CD14-positive monocyte (primary cell): ENCODE results near the gene CLDND1. TPM values are rescaled to one million over a fixed set of nuclear protein-coding genes. Genes with fewer than 3 reads are reported as not detected.

Experiments used
- DNase-seq, 3 donors: peaks; one replicate each; pipeline ENCODE4 v3.0.0-alpha.2; 2011 to 2022
- H2AFZ ChIP-seq: 2 replicates; pipeline ENCODE4 v1.6.0; 2012; ENCODE audit warnings: mild to moderate bottlenecking, low read depth, low read length, inconsistent platforms; ENCODE audit not compliant: insufficient read depth, poor library complexity, severe bottlenecking
- H3K27ac ChIP-seq, 2 donors: 1 replicate in 1 of 2; 2 replicates in 1 of 2; pipeline ENCODE4 v1.5.1; 2012 to 2013; ENCODE audit warnings: low read length in 2 of 2, control low read depth in 1 of 2, inconsistent platforms in 1 of 2, low read depth in 1 of 2, mild to moderate bottlenecking in 1 of 2
- H3K27me3 ChIP-seq, 2 donors: one replicate each; pipeline versions ENCODE4 v1.6.0 to v1.6.1; 2011 to 2013; ENCODE audit warnings: low read length in 2 of 2; ENCODE audit not compliant: control insufficient read depth in 2 of 2, insufficient read depth in 2 of 2
- H3K36me3 ChIP-seq, 2 donors: replicated peaks in 1 of 2; 1 replicate in 1 of 2; 2 replicates in 1 of 2; pipeline versions ENCODE4 v1.5.1 to v1.6.1; 2012 to 2013; ENCODE audit warnings: low read length in 2 of 2, control low read depth in 1 of 2, inconsistent platforms in 1 of 2, mild to moderate bottlenecking in 1 of 2; ENCODE audit not compliant: insufficient read depth in 2 of 2, control insufficient read depth in 1 of 2
- H3K4me1 ChIP-seq, 2 donors: 1 replicate in 1 of 2; 2 replicates in 1 of 2; pipeline versions ENCODE4 v1.5.1 to v1.6.1; 2012 to 2013; ENCODE audit warnings: low read length in 2 of 2, control low read depth in 1 of 2, inconsistent platforms in 1 of 2, mild to moderate bottlenecking in 1 of 2, moderate library complexity in 1 of 2; ENCODE audit not compliant: insufficient read depth in 2 of 2, control insufficient read depth in 1 of 2
- H3K4me2 ChIP-seq: replicated peaks from 2 replicates; pipeline ENCODE3; 2012; ENCODE audit warnings: low read length, moderate library complexity, mild to moderate bottlenecking; ENCODE audit not compliant: poor library complexity, severe bottlenecking; ENCODE audit errors: extremely low read depth
- H3K4me3 ChIP-seq, 3 experiments: fragments of 200-600 bp in 1 of 3; sonication (generic) in 1 of 3; replicated peaks in 1 of 3; 1 replicate in 2 of 3; 2 replicates in 1 of 3; pipeline ENCODE4 v1.5.1; 2011 to 2013; ENCODE audit warnings: low read length in 3 of 3, mild to moderate bottlenecking in 3 of 3, control low read depth in 2 of 3, low read depth in 2 of 3, inconsistent platforms in 1 of 3, moderate library complexity in 1 of 3
- H3K79me2 ChIP-seq: 2 replicates; pipeline ENCODE4 v1.6.0; 2012; ENCODE audit warnings: mild to moderate bottlenecking, control low read depth, inconsistent platforms, low read length, moderate library complexity; ENCODE audit not compliant: insufficient read depth
- H3K9ac ChIP-seq: 2 replicates; pipeline ENCODE4 v1.6.0; 2017; ENCODE audit warnings: low read length, mild to moderate bottlenecking; ENCODE audit not compliant: insufficient read depth, poor library complexity, severe bottlenecking
- H3K9me3 ChIP-seq, 2 donors: replicated peaks in 1 of 2; 1 replicate in 1 of 2; 2 replicates in 1 of 2; pipeline versions ENCODE4 v1.5.1 to v1.6.1; 2012 to 2013; ENCODE audit warnings: low read length in 2 of 2, control low read depth in 1 of 2; ENCODE audit not compliant: control insufficient read depth in 1 of 2, insufficient read depth in 1 of 2
- H4K20me1 ChIP-seq: 2 replicates; pipeline ENCODE4 v1.6.0; 2012; ENCODE audit warnings: mild to moderate bottlenecking, low read length, control low read depth, moderate library complexity; ENCODE audit not compliant: insufficient read depth
- H3K27ac Mint-ChIP-seq, 7 donors: one replicate each; pipeline ENCODE4 v1.8.0; 2020; ENCODE audit warnings: mild to moderate bottlenecking in 7 of 7, mixed read lengths in 7 of 7, moderate library complexity in 6 of 7, inconsistent platforms in 2 of 7
- H3K27me3 Mint-ChIP-seq, 3 donors: one replicate each; pipeline ENCODE4 v1.8.0; 2021 to 2022; ENCODE audit warnings: low read depth in 3 of 3, mild to moderate bottlenecking in 3 of 3, mixed read lengths in 3 of 3, moderate library complexity in 3 of 3, inconsistent platforms in 1 of 3
- H3K36me3 Mint-ChIP-seq, 2 donors: one replicate each; pipeline ENCODE4 v1.8.0; 2020; ENCODE audit warnings: mixed read lengths in 2 of 2, inconsistent platforms in 1 of 2, mild to moderate bottlenecking in 1 of 2
- H3K4me1 Mint-ChIP-seq: one replicate; pipeline ENCODE4 v1.8.0; 2020; ENCODE audit warnings: mild to moderate bottlenecking, mixed read lengths
- H3K4me3 Mint-ChIP-seq, 2 donors: one replicate each; pipeline ENCODE4 v1.8.0; 2020; ENCODE audit warnings: mild to moderate bottlenecking in 2 of 2, mixed read lengths in 2 of 2, moderate library complexity in 1 of 2
- H3K9me3 Mint-ChIP-seq, 7 donors: one replicate each; pipeline ENCODE4 v1.8.0; 2020 to 2022; ENCODE audit warnings: mixed read lengths in 7 of 7, mild to moderate bottlenecking in 6 of 7, moderate library complexity in 6 of 7, inconsistent platforms in 2 of 7
- CTCF ChIP-seq: fragments of 200-600 bp; IDR thresholded peaks from one replicate; pipeline ENCODE4 v1.8.0; 2022; ENCODE audit warnings: antibody characterized with exemption, mild to moderate bottlenecking
- WGBS: methylation state at CpG from one replicate; pipeline ENCODE4 v1.1.5; 2013; ENCODE audit warnings: missing lambda C conversion rate; ENCODE audit not compliant: insufficient coverage; 5-methylcytosine and 5-hydroxymethylcytosine counted together
- intact Hi-C, 2 donors: fragments of 100-400 bp; cut with micrococcal nuclease; formaldehyde crosslinking; loops; one replicate each; pipeline versions ENCODE4 v1.15.0 to v1.15.1; 2023
- polyA plus RNA-seq, 3 donors: library from polyadenylated mRNA; depleted of rRNA in 1 of 3; unstranded in 2 of 3; stranded (reverse) in 1 of 3; fragments of 300-500 nt in 2 of 3; fragments of >200 nt in 1 of 3; fragmentation: Illumina TruSeq in 2 of 3; gene quantifications; 1 replicate in 2 of 3; 2 replicates in 1 of 3; pipeline ENCODE4 v1.2.3, GENCODE V29; 2012 to 2021

Gene CLDND1
- polyA plus RNA-seq, 3 donors: 65.3 to 91.8 (median 76.0) TPM

- DNase-seq: peak; percentile 41 to 66 (median 51)
- H3K4me3 Mint-ChIP-seq: peak overlapping the region; percentile 75 to 97
- H2AFZ ChIP-seq: peak overlapping the region; percentile 78
- intact Hi-C loops: no loop called here
- peaks cover 32 to 34% of the 10 kb centered on the region in 2 donors for H3K36me3 Mint-ChIP-seq
- no peaks in the 10 kb centered on the region for H4K20me1 ChIP-seq
- no peaks in the 10 kb centered on the region for H3K27me3 ChIP-seq
- peaks cover 11 to 19% of the 10 kb centered on the region in 2 donors for H3K4me1 ChIP-seq
- peaks cover 28% of the 10 kb centered on the region for H3K4me1 Mint-ChIP-seq
- H3K27me3 Mint-ChIP-seq: peaks cover 0 to 2% (median 1%) of the 10 kb centered on the region in 3 donors
- WGBS: 0% methylated on average over 7 of the region's 16 CpGs
- no peaks in the 10 kb centered on the region for H3K9me3 Mint-ChIP-seq
- peaks cover 27 to 41% of the 10 kb centered on the region in 2 donors for H3K36me3 ChIP-seq
- H3K9me3 ChIP-seq: no peaks in the 10 kb centered on the region
- H3K4me3 ChIP-seq: peak overlapping the region; percentile 84 to 91 (median 85)
- H3K79me2 ChIP-seq: peaks cover 41% of the 10 kb centered on the region
- peak overlapping the region; percentile 72 to 97 (median 90) for H3K27ac Mint-ChIP-seq
- peak overlapping the region; percentile 70 to 96 for H3K27ac ChIP-seq
- peak overlapping the region; percentile 77 for H3K4me2 ChIP-seq
- no peak for TF ChIP-seq CTCF
- H3K9ac ChIP-seq: peak overlapping the region; percentile 91
Measured at GRCh38 chr3:98521897-98522543, 682 bp downstream of the CLDND1 start.

DNA sequence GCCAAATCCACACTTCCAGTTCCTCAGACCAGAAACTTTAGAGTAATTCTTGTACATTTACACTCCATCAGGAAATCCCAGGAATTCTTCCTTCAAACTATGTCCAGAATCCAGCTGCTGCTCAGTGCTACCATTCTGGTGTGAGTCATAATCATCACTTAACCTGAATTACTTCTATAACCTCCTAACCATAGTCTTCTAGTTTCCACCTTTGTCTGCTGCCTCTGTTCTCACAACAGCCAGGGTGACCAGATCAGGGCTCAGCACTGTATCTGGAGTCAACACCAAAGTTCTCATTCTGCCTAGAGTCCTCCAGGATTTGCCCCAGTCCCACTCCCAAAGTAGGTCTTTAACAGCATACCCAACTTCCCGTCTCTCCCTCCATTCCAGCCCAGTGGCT lies 3.4 kb downstream of the CLDND1 start:
- H3K4me3 Mint-ChIP-seq: peak overlapping the region in 1 of 2 donors; percentile 17
- H3K9me3 Mint-ChIP-seq: no peaks in the 10 kb centered on the region
- Histone ChIP-seq H3K9ac (no peak overlapping the region), H3K4me1 (peaks cover 11 to 19% of the 10 kb centered on the region in 2 donors), H3K36me3 (peaks cover 48 to 66% of the 10 kb centered on the region in 2 donors), H3K79me2 (peaks cover 41% of the 10 kb centered on the region), H3K4me2 (no peak overlapping the region), H3K27me3 (no peaks in the 10 kb centered on the region), H2AFZ (no peak overlapping the region), H4K20me1 (no peaks in the 10 kb centered on the region), H3K27ac (peak overlapping the region in 1 of 2 donors; percentile 17), H3K4me3 (no peak overlapping the region), H3K9me3 (no peaks in the 10 kb centered on the region)
- DNase-seq: no peak
- H3K4me1 Mint-ChIP-seq: peaks cover 28% of the 10 kb centered on the region
- H3K36me3 Mint-ChIP-seq: peaks cover 53 to 57% of the 10 kb centered on the region in 2 donors
- peak overlapping the region in 3 of 7 donors; percentile 31 to 70 (median 36) for H3K27ac Mint-ChIP-seq
- intact Hi-C loops: no loop called here
- H3K27me3 Mint-ChIP-seq: peaks cover 0 to 2% (median 0%) of the 10 kb centered on the region in 3 donors
- TF ChIP-seq CTCF: no peak
- WGBS: 100% methylated on average over 1 of the region's 1 CpG
